K562 (cell line): ENCODE data around the gene AGRP. TPM values are rescaled to one million over a fixed set of nuclear protein-coding genes. Genes with fewer than 3 reads are reported as not detected.

Source experiments
- NFATC3 ChIP-seq: fragments of 450-650 bp; IDR thresholded peaks from 2 replicates; pipeline ENCODE4 v1.6.1; 2017; ENCODE audit warnings: mild to moderate bottlenecking
- NFXL1 ChIP-seq: fragments of 450-650 bp; formaldehyde crosslinking; IDR thresholded peaks from 2 replicates; pipeline ENCODE4 v1.4.0; 2021; ENCODE audit warnings: mild to moderate bottlenecking
- RBM17 ChIP-seq: fragments of 200-400 bp; formaldehyde crosslinking; IDR thresholded peaks from 2 replicates; pipeline ENCODE4 v1.6.1; 2017; ENCODE audit warnings: low read depth, mild to moderate bottlenecking, low read length, borderline replicate concordance
- TFAP4 ChIP-seq: sonication (generic); formaldehyde crosslinking; IDR thresholded peaks from 2 replicates; pipeline ENCODE4 v1.8.0; 2022; ENCODE audit warnings: missing genetic modification reagents, mild to moderate bottlenecking, moderate library complexity, borderline replicate concordance
- ZBTB7A ChIP-seq: IDR thresholded peaks from 2 replicates; pipeline ENCODE4 v1.6.1; 2011; ENCODE audit warnings: low read depth, mild to moderate bottlenecking, low read length, moderate library complexity, borderline replicate concordance; ENCODE audit not compliant: control insufficient read depth
- ZNF41 ChIP-seq: fragments of 250-450 bp; sonication (Bioruptor Pico); conservative IDR thresholded peaks from 2 replicates; pipeline ENCODE4 v1.4.0; 2020; ENCODE audit warnings: mild to moderate bottlenecking
- polyA plus RNA-seq, 8 experiments: library from polyadenylated mRNA; depleted of rRNA in 4 of 8; stranded (reverse) in 5 of 8; unstranded in 3 of 8; fragments of >200 nt; fragmentation: Nextera tagmentation in 2 of 8; fragmentation: Illumina TruSeq in 1 of 8; extraction: Ambion mirVana in 2 of 8; extraction: Trizol in 1 of 8; gene quantifications; 2 replicates each; pipeline versions ENCODE4 v1.2.1 to v1.2.3, GENCODE V29; 2011 to 2014; ENCODE audit warnings: inconsistent platforms in 1 of 8, missing spikeins in 1 of 8
- total RNA-seq, 7 experiments: library from RNA; depleted of rRNA in 6 of 7; stranded (reverse); fragments of >200 nt in 6 of 7; fragmentation: Illumina TruSeq in 2 of 7; extraction: Trizol in 2 of 7; gene quantifications; 2 replicates each; pipeline versions ENCODE4 v1.2.1 to v1.2.3, GENCODE V29; 2011 to 2021; ENCODE audit warnings: low replicate concordance in 1 of 7
- TF ChIP-seq, protein P1 (sequence below), 2 experiments: fragments of 450-650 bp in 1 of 2; sonication (generic) in 1 of 2; formaldehyde crosslinking in 1 of 2; IDR thresholded peaks; 2 replicates each; pipeline versions ENCODE4 v1.7.1 to v1.9.0; 2016 to 2022; ENCODE audit warnings: inconsistent platforms in 1 of 2, mild to moderate bottlenecking in 1 of 2, missing genetic modification reagents in 1 of 2
- TF ChIP-seq, protein P2 (sequence below): sonication (generic); formaldehyde crosslinking; IDR thresholded peaks from 2 replicates; pipeline ENCODE4 v1.8.0; 2023; ENCODE audit warnings: missing genetic modification reagents, mild to moderate bottlenecking, borderline replicate concordance

Gene AGRP
- total and polyA plus RNA-seq, 9 of the 15 experiments (the other 6 are each of a cell fraction or from before 2014, with no cell fraction given): not detected

GRCh38 chr16:67504031-67505021 lies 21.0 kb upstream of the AGRP start (continued):
- TF ChIP-seq NFXL1 (CRISPR knock-in tag) (no peak), TFAP4 (CRISPR knock-in tag) (peak; percentile 49; the same call in 1 of the 2 replicates), ZBTB7A (no peak), NFATC3 (peak; percentile 87; the same call in 1 of the 2 replicates), ZNF41 (CRISPR knock-in tag) (no peak), RBM17 (no peak)
- TF ChIP-seq, protein P1, sequence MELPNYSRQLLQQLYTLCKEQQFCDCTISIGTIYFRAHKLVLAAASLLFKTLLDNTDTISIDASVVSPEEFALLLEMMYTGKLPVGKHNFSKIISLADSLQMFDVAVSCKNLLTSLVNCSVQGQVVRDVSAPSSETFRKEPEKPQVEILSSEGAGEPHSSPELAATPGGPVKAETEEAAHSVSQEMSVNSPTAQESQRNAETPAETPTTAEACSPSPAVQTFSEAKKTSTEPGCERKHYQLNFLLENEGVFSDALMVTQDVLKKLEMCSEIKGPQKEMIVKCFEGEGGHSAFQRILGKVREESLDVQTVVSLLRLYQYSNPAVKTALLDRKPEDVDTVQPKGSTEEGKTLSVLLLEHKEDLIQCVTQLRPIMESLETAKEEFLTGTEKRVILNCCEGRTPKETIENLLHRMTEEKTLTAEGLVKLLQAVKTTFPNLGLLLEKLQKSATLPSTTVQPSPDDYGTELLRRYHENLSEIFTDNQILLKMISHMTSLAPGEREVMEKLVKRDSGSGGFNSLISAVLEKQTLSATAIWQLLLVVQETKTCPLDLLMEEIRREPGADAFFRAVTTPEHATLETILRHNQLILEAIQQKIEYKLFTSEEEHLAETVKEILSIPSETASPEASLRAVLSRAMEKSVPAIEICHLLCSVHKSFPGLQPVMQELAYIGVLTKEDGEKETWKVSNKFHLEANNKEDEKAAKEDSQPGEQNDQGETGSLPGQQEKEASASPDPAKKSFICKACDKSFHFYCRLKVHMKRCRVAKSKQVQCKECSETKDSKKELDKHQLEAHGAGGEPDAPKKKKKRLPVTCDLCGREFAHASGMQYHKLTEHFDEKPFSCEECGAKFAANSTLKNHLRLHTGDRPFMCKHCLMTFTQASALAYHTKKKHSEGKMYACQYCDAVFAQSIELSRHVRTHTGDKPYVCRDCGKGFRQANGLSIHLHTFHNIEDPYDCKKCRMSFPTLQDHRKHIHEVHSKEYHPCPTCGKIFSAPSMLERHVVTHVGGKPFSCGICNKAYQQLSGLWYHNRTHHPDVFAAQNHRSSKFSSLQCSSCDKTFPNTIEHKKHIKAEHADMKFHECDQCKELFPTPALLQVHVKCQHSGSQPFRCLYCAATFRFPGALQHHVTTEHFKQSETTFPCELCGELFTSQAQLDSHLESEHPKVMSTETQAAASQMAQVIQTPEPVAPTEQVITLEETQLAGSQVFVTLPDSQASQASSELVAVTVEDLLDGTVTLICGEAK (IDR thresholded peaks at IDR 0.05): peak; percentile 57; the same call in 1 of the 2 replicates
- TF ChIP-seq, protein P1 (CRISPR knock-in tag; IDR thresholded peaks at IDR 0.05): no peak
- TF ChIP-seq, protein P2, sequence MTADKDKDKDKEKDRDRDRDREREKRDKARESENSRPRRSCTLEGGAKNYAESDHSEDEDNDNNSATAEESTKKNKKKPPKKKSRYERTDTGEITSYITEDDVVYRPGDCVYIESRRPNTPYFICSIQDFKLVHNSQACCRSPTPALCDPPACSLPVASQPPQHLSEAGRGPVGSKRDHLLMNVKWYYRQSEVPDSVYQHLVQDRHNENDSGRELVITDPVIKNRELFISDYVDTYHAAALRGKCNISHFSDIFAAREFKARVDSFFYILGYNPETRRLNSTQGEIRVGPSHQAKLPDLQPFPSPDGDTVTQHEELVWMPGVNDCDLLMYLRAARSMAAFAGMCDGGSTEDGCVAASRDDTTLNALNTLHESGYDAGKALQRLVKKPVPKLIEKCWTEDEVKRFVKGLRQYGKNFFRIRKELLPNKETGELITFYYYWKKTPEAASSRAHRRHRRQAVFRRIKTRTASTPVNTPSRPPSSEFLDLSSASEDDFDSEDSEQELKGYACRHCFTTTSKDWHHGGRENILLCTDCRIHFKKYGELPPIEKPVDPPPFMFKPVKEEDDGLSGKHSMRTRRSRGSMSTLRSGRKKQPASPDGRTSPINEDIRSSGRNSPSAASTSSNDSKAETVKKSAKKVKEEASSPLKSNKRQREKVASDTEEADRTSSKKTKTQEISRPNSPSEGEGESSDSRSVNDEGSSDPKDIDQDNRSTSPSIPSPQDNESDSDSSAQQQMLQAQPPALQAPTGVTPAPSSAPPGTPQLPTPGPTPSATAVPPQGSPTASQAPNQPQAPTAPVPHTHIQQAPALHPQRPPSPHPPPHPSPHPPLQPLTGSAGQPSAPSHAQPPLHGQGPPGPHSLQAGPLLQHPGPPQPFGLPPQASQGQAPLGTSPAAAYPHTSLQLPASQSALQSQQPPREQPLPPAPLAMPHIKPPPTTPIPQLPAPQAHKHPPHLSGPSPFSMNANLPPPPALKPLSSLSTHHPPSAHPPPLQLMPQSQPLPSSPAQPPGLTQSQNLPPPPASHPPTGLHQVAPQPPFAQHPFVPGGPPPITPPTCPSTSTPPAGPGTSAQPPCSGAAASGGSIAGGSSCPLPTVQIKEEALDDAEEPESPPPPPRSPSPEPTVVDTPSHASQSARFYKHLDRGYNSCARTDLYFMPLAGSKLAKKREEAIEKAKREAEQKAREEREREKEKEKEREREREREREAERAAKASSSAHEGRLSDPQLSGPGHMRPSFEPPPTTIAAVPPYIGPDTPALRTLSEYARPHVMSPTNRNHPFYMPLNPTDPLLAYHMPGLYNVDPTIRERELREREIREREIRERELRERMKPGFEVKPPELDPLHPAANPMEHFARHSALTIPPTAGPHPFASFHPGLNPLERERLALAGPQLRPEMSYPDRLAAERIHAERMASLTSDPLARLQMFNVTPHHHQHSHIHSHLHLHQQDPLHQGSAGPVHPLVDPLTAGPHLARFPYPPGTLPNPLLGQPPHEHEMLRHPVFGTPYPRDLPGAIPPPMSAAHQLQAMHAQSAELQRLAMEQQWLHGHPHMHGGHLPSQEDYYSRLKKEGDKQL (CRISPR knock-in tag): no peak
